Putamen (tissue), 1 donor: ENCODE data around the gene ENTREP1.

Experiments used
- DNase-seq: peaks from one replicate; pipeline ENCODE4 v3.0.0-alpha.2; 2016; ENCODE audit warnings: low spot score

Gene ENTREP1

GRCh38 chr9:69322256-69322655 lies 2.8 kb upstream of the ENTREP1 start:
- DNase-seq: no peak

GRCh38 chr9:69323861-69324260 lies 1.2 kb upstream of the ENTREP1 start:
- no peak for DNase-seq

DNA sequence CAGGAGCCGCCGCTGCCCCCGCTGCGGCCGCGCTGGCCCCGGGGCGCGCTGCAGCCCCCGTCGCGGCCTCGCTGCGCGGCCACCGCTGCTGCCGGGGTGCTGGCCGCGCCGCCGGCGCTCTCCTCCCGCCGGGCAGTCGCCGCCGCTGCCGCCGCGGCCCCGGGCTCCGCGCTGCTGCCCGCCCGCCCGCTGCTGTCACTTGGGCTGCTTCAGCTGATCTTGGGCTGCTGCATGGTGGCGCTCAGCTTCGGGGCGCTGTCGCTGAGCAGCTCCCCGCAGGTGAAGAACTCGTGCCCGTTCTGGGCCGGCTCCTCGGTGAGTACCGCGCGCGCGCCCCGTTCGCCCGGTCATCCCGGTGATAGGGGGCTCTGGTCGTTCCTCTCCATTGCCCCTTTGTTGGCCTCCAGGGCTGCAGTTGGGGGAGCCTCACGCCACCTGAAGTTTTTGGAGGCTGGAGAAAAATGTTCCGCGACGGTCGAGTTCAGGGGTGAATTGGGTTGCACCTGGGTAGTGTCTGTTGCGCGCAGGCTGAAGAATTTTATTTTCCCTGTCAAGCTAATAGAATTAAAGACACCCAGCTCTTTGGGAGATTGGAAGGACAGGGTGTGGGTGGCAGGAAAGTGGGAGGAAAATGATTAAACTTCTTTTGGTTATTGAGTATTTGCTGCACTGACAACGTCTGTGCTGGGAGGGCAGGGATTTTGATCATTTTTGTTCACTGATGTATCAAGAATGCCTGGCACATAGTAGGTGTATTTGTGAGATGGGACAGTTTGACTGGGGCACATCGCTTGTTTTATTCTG lies 596 bp downstream of the ENTREP1 start:
- DNase-seq: no peak

DNA sequence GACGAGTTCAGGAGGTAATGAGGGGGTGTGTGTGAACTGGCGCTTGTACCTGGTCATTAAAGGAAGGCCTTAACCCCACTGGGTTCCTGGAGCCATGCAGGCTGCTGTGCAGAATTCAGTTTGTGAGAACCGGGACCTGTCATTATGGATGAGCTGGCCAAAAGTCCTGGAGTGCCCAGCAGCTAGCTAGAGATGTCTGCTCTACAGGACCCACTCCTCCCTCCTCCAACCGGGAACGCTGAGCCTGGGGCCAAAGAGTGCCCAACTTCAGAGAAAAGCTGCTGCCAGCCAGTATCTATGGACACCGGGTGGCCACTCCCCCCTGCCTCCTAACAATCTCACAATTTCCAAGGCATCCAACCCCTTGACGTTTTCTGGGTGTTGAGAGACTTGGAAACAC lies 1.2 kb downstream of the ENTREP1 start:
- DNase-seq: no peak

DNA sequence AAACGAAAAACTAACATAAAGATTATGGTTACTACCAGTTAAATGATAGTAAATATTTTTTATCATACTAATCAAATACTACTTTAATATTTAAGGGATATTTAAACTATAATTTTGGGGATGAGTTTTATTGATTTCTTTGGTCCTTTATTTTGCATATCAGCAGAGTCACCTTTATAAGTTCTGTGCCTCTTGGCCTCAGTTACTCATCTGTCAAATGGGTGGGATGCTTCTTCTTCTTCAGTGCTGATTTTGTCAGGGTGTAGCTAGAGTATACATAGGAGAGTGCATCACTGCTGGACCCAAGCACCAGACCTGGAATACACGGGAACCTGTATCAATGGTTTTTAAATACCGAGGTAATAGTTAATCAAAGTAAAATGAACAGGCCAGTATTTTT lies 5.6 kb downstream of the ENTREP1 start:
- DNase-seq: no peak

DNA sequence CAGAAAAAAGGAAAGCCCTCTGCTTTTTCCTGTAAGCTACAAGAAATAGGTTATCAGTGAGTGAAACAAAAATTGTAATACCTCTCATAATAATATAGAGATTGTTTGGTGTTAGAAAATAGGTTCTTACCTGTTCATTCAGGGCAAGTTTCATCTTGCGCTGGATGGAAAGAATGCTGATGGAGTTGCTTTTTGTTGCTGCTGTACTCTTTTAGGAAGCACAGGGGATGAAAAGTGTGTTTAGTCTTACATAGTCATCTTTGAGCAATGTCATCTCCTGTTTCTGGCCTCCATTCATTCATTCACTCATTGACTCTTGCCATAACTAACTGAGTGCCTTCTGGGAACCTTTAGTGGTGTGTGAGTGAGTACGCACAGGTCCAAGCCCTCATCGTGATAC lies 6.4 kb downstream of the ENTREP1 start:
- DNase-seq: no peak

DNA sequence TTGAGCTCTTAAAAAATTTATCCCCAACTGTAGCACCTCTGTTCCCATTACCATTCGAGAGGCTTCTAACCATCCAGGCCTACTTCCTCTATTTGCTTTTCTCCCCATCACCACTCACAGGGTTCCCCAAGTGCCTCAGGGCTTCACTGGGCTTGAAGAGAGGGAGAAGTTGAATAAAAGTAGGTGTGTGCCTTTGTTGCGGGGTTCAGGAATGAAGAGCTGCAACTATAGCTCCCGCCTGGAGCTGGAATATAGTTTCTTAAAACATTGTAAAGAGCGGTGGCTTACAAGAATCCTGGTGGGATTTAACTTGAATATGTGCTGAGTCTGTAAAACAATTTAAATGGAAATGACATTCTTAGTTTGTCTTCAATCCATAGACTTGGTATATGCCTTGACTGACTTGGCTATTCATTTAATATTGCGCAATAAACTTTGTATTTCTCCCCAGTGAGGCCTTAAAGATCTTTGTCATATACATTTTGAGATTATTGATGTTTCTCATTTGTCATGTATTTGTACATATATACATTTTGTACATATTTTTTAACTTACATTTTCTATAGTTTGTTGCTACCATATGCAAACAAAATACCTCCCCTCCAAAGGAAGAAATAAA lies 7.2 kb downstream of the ENTREP1 start:
- no peak for DNase-seq

GRCh38 chr9:69333716-69334115 lies 8.7 kb downstream of the ENTREP1 start:
- no peak for DNase-seq

DNA sequence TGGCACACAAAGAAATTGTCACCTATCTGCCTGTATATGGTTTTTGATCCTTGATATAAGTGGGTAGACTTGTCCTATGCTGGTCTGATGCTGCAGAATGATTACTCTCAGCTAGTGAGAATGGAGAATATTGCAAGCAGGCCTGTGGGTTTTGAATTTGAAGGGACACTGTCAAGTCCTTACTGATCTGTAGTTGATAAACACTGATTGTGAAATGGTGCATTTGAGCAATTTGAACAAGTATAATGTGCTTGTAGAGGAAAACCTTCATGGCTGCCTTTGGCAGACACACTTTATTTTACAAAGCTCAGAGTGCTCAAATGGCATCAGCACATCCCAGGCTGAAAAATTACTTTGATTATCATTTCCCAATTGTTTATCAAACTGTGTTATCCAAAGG lies 9.3 kb downstream of the ENTREP1 start:
- DNase-seq: no peak

GRCh38 chr9:69339620-69340019 lies 14.6 kb downstream of the ENTREP1 start:
- DNase-seq: no peak

GRCh38 chr9:69340631-69341030 lies 15.6 kb downstream of the ENTREP1 start:
- no peak for DNase-seq

- no peak for DNase-seq
Measured at GRCh38 chr9:69342769-69343168, 17.8 kb downstream of the ENTREP1 start.

DNA sequence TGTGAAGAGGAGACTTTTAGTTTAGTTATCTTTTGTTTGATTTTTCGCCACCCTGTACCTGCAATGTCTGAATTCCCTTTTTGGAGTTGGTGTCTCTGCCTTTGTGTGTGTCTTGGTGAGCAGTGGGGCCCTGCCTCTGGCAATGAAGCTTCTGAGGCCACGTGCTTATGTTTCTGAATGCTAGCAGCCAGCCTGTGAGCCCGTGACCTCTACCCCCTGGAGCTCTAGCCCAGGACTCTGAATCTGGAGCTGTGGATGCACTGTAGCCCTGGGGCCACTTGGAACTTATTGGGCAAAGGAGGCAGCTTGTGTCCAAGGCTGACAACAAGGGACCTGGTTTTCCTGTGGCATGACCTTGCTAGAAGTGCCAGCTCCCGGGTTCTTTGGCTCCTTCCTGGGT lies 19.4 kb downstream of the ENTREP1 start:
- no peak for DNase-seq

DNA sequence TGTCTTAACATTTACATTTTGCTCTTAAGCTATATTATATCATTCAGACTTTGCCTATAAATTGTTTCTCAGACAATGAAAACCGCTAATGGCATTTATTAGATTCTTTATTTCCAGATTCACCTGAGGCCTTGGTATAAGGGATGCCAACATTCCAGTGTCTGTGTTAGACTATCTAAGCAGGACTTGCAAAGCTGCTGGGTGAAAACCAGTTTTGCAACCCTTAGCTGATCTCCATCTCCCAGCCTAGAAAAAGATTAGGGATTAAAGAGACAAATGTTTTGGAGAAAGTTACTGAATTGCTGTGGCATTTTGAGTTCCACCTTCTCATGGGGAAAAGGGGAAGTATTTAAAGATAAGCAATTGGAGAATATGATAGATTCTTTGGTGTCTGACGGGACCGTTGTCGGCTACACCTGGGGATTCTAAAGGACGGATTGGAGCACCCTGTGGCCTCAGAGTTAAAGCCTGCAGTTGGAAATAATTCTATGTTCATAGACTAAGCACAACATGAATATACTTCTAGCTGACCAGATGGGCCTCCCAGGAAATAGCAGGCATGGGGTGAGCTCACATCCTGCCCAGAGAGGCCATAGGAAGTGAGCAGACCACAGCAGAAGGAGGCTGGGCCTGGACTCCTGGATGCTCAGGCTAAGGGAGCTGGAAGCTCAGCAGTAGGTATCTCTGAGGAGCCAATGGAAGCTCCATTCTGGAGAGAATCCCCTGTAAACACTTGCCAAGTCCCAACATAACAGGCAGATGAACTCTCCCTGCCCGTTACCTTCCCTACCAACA lies 21.8 kb downstream of the ENTREP1 start:
- no peak for DNase-seq

DNA sequence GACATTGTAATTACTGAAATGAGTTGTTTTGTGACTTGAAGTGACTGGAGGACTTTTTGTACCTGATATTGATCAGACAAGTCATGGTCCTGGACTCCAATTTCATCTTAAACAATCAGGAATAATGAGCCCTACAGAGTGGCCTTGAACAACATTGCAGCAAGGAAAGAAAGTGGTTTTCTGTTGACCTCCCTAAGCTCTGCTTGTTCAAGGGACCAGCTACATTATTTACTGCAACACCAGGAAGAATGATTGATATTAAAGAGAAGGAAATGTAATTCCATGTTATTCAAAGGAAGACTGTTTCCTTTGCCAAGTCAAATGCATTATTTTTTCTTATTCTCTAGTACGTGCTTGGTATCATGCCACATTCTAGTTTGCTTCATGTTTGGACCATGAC lies 22.6 kb downstream of the ENTREP1 start:
- DNase-seq: no peak

- DNase-seq: no peak
Measured at GRCh38 chr9:69351227-69351626, 26.2 kb downstream of the ENTREP1 start.

GRCh38 chr9:69355232-69355631 lies 30.2 kb downstream of the ENTREP1 start:
- DNase-seq: no peak

DNA sequence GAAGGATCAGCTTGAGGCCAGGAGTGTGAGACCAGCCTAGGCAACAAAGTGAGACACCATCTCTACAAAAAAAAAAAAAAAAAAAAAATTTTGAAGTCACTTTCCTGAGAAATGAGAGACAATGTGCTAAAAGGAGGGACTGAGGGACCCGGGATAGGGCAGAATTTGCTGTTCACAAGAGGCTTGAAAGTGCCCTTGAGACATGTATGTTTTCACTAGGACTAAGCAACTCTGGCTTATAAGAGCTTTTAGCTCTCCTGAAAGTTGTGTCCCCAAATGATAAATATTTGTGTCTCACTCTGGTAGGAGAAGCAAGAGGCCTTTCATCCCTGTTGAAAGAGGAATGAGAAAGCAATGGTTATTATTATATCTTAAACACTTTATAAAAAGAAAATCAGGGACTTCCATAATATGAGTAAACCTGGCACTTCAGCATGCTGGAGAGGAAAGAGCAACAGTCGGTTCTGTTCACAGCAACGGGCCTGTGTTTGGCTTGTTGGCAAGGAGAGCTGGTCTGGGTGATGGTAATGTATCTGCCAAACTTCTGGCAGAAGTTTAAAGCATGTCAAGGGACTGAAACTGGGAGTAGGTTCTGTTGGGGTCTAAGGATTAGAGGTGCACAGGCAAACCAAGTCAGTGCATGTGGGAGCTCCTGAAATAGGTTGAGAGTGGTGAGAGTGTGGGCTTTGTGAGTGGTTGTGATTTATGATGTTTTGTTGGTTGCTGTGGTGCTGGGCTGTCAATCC lies 32.2 kb downstream of the ENTREP1 start:
- DNase-seq: no peak

DNA sequence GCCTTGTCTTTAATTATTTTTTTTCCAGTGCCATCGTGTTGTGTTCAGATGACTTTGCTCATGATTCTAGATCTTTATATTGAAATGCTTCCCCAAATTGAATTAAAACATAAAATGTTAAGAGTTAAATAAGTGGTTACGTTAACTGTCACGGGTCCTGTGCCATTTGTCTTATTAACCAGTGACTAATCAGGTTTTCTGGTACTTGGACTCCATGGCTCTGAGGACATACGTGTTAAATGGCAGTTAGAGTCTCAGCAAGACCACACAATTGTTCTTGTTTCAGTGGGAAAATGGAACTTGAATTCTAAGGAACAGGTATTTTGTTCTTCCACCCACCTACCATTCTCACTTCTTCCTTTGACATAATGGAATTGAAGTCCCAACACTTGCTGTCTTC lies 32.8 kb downstream of the ENTREP1 start:
- DNase-seq: no peak

DNA sequence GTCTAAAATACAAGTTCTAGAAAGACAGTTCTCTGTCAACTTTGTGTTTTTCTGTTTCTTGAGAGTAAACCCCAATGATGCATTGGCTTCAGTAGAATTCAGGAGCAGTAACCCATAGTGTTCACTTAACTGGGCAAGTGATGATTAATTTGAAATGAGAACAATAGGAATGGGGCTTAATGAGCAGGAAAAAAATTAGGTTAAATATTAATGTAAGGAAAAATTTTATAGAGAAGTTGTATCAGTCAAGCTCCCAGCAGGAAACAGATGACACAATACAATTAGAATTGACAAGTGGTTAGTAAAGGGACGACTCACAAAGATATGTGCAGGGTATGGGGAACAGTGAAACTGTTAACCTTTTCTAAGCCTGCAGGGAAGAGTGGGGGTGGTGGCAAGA lies 38.2 kb downstream of the ENTREP1 start:
- DNase-seq: no peak

- DNase-seq: no peak
Measured at GRCh38 chr9:69364510-69365150, 39.6 kb downstream of the ENTREP1 start.

DNA sequence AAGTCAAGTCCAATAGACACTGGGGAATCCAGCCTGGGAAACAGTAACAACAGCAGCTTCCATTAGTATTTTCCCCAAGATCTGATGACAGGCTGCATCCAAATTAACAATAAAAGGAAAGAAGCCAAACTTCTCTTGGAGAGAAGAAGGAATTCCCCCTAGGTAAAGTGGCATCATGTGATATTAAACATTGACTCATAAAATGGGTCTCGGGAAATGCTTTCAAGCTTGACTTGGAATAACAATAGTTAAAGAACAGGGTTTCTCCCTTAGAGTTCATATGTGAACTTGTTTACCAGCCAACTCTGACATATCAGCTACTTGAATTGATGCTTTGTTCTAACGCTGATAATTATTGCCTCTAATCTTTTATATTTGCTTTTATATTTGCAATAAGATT lies 45.4 kb downstream of the ENTREP1 start:
- no peak for DNase-seq
